ENCODE measurements around the gene IQGAP2. TPM values are rescaled to one million over a fixed set of nuclear protein-coding genes. Genes with fewer than 3 reads are reported as not detected.

IQGAP2 gene
- total and polyA plus RNA-seq, 9 of the 15 experiments (the other 6 are each of a cell fraction or from before 2014, with no cell fraction given) = 8.7 to 23.2 (median 17.4) TPM

DNA sequence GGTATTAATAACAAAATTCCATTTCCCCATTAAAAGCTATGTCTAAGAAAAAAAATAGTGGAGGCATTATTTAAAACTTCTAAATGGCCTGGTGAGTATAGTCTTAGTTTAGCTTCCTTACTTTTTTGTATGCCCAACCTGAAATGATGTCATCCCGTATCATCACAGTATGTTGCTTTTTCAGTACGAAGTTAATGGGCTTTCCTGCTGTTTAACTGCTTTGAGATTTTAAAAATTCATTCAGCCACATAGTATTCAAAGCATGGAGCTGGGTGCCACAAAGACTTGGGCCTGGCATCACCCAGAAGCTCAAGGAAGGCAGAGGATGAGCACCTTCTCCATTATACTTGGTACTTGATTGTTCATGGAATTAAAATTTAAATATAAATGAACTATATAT lies 212.7 kb downstream of the IQGAP2 start (continued):
- TF ChIP-seq, protein P1, sequence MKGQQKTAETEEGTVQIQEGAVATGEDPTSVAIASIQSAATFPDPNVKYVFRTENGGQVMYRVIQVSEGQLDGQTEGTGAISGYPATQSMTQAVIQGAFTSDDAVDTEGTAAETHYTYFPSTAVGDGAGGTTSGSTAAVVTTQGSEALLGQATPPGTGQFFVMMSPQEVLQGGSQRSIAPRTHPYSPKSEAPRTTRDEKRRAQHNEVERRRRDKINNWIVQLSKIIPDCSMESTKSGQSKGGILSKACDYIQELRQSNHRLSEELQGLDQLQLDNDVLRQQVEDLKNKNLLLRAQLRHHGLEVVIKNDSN (CRISPR knock-in tag; IDR thresholded peaks at IDR 0.05) = no peak
- TF ChIP-seq SAP30 (IDR thresholded peaks at IDR 0.05; ENCODE audit: borderline replicate concordance, insufficient read depth, low read depth, low read length, poor library complexity, severe bottlenecking) = no peak
- TF ChIP-seq TFAM (CRISPR knock-in tag; conservative IDR thresholded peaks at IDR 0.05) = no peak
- no peak for TF ChIP-seq GABPA (tag; conservative IDR thresholded peaks at IDR 0.05; ENCODE audit: low read depth)

DNA sequence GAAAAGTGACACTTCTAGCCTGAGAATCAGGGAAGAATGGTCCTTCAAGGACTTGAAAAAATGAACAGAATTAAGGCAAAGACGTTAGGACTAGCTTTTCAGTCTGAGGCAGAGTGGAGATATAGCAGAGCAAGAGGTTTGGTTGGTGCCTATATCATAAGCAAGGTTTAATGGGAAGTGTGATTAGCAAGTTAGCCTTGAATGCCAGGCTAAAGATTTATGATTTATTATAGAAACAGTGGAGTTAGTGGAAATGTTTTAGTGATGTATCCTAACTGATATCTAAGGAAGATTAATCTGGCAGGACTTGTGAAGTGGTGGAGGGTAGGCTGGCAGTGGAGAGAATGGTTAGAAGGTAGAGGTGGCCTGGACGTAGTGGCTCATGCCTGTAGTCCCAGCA lies 213.1 kb downstream of the IQGAP2 start:
- no peaks in the 10 kb centered on the region for H3K9me1 ChIP-seq (ENCODE audit: control insufficient read depth, insufficient read depth, low read length)
- ChIA-PET CTCF (ENCODE audit: low intra/inter-chr PET ratio) (no interaction called here), POLR2A (interaction anchor here (1.7 kb wide), 1 partner anchor 9 kb away, joined by 5 read pairs; no protein-coding TSS in a partner anchor)
- no peak for DNase-seq (ENCODE audit: extremely low read depth in 1 of 4, low spot score in 3 of 4)
- no peak for ATAC-seq
- H3K27me3 ChIP-seq (ENCODE audit: control insufficient read depth in 2 of 2, insufficient read depth in 2 of 2, low read length in 2 of 2) = no peaks in the 10 kb centered on the region
- H3K4me2 ChIP-seq (ENCODE audit: insufficient read depth, low read length) = no peak overlapping the region
- H2AFZ ChIP-seq (ENCODE audit: low read depth, low read length) = no peak overlapping the region
- intact Hi-C loops (cut with micrococcal nuclease) = no loop called here
- H3K4me3 ChIP-seq = no peak overlapping the region
- H3K79me2 ChIP-seq (ENCODE audit: control insufficient read depth, insufficient read depth, low read length) = no peaks in the 10 kb centered on the region
- H3K9me3 ChIP-seq (replicated peaks; ENCODE audit: control insufficient read depth, insufficient read depth, low read depth, low read length) = no peaks in the 10 kb centered on the region
- no peak overlapping the region for H3K9ac ChIP-seq (ENCODE audit: insufficient read depth in 1 of 2, low read depth in 2 of 2, low read length in 2 of 2)
- no peaks in the 10 kb centered on the region for H4K20me1 ChIP-seq (replicated peaks; ENCODE audit: control insufficient read depth, insufficient read depth, low read length)
- peaks cover 0 to 10% of the 10 kb centered on the region in 2 experiments; a peak in 1 of 5 replicates for H3K4me1 ChIP-seq (replicated peaks in 1 of 2; ENCODE audit: control insufficient read depth in 2 of 2, insufficient read depth in 2 of 2, low read length in 2 of 2)
- 44% methylated on average over 2 of the region's 2 CpGs for WGBS (ENCODE audit: insufficient coverage, low coverage, missing lambda C conversion rate)
- no peak overlapping the region for H3K27ac ChIP-seq (ENCODE audit: extremely low read depth, low read depth, low read length)
- H3K36me3 ChIP-seq (ENCODE audit: control insufficient read depth, insufficient read depth, low read length) = no peaks in the 10 kb centered on the region
- no TSS peak for BruUV-seq (replicated peaks)
- no peak for FAIRE-seq
- in situ Hi-C loops (cut with MboI) = no loop called here
- TF ChIP-seq EGR1 (conservative IDR thresholded peaks at IDR 0.05) = no peak
- no peak for TF ChIP-seq NFRKB (IDR thresholded peaks at IDR 0.05; ENCODE audit: low read depth)
- TF ChIP-seq PCBP2 (IDR thresholded peaks at IDR 0.05; ENCODE audit: low read depth, low read length, poor library complexity, severe bottlenecking) = no peak
- TF ChIP-seq ZFP30 (CRISPR knock-in tag; IDR thresholded peaks at IDR 0.05; ENCODE audit: borderline replicate concordance) = no peak
- no peak for TF ChIP-seq THRAP3 (IDR thresholded peaks at IDR 0.05; ENCODE audit: borderline replicate concordance)
- no peak for TF ChIP-seq LEF1 (IDR thresholded peaks at IDR 0.05)
- no peak for TF ChIP-seq KLF10 (CRISPR knock-in tag; IDR thresholded peaks at IDR 0.05)
- TF ChIP-seq NEUROD1 (IDR thresholded peaks at IDR 0.05; ENCODE audit: borderline replicate concordance, low read depth, low read length, partially characterized antibody) = no peak
- TF ChIP-seq, protein P2, sequence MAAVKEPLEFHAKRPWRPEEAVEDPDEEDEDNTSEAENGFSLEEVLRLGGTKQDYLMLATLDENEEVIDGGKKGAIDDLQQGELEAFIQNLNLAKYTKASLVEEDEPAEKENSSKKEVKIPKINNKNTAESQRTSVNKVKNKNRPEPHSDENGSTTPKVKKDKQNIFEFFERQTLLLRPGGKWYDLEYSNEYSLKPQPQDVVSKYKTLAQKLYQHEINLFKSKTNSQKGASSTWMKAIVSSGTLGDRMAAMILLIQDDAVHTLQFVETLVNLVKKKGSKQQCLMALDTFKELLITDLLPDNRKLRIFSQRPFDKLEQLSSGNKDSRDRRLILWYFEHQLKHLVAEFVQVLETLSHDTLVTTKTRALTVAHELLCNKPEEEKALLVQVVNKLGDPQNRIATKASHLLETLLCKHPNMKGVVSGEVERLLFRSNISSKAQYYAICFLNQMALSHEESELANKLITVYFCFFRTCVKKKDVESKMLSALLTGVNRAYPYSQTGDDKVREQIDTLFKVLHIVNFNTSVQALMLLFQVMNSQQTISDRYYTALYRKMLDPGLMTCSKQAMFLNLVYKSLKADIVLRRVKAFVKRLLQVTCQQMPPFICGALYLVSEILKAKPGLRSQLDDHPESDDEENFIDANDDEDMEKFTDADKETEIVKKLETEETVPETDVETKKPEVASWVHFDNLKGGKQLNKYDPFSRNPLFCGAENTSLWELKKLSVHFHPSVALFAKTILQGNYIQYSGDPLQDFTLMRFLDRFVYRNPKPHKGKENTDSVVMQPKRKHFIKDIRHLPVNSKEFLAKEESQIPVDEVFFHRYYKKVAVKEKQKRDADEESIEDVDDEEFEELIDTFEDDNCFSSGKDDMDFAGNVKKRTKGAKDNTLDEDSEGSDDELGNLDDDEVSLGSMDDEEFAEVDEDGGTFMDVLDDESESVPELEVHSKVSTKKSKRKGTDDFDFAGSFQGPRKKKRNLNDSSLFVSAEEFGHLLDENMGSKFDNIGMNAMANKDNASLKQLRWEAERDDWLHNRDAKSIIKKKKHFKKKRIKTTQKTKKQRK (IDR thresholded peaks at IDR 0.05; ENCODE audit: borderline replicate concordance, low read depth, low read length) = no peak
- no peak for TF ChIP-seq TSC22D4 (tag; IDR thresholded peaks at IDR 0.05)
- TF ChIP-seq ZNF174 (CRISPR knock-in tag; IDR thresholded peaks at IDR 0.05) = no peak
- no peak for TF ChIP-seq PTBP1 (IDR thresholded peaks at IDR 0.05; ENCODE audit: low read depth, low read length)
- no peak for TF ChIP-seq ZNF695 (CRISPR knock-in tag; IDR thresholded peaks at IDR 0.05)
- no peak for TF ChIP-seq ZNF143 (CRISPR knock-in tag; IDR thresholded peaks at IDR 0.05)
- no peak for TF ChIP-seq POLR3G (IDR thresholded peaks at IDR 0.05; ENCODE audit: extremely low read depth, insufficient read length, insufficient replicate concordance)
- no peak for TF ChIP-seq FOXK1 (CRISPR knock-in tag; IDR thresholded peaks at IDR 0.05; ENCODE audit: borderline replicate concordance)
